Karpas-422 (cell line): Measurements from ENCODE around the gene IFT74. TPM values are rescaled to one million over a fixed set of nuclear protein-coding genes. Genes with fewer than 3 reads are reported as not detected.

ENCODE experiments used
- DNase-seq: peaks from one replicate; pipeline ENCODE4 v3.0.0-alpha.2; 2015
- H2AFZ ChIP-seq: fragments of 200-600 bp; sonication (generic); 2 replicates; pipeline ENCODE4 v1.6.1; 2014; ENCODE audit warnings: antibody characterized with exemption, low read length, mixed read lengths
- H3K27ac ChIP-seq: fragments of 200-600 bp; sonication (generic); 2 replicates; pipeline ENCODE4 v1.5.1; 2014; ENCODE audit warnings: mild to moderate bottlenecking, low read length, moderate library complexity
- H3K27me3 ChIP-seq: fragments of 200-600 bp; sonication (generic); 2 replicates; pipeline ENCODE4 v1.6.1; 2014; ENCODE audit warnings: low read length, mixed read lengths
- H3K36me3 ChIP-seq: fragments of 200-600 bp; sonication (generic); 2 replicates; pipeline ENCODE4 v1.6.1; 2014; ENCODE audit warnings: low read length, mixed read lengths; ENCODE audit not compliant: insufficient read depth
- H3K4me1 ChIP-seq: fragments of 200-600 bp; sonication (generic); 2 replicates; pipeline ENCODE4 v1.6.1; 2014; ENCODE audit warnings: mild to moderate bottlenecking, low read length, mixed read lengths
- H3K4me2 ChIP-seq: fragments of 200-600 bp; sonication (generic); 2 replicates; pipeline ENCODE4 v1.6.1; 2014; ENCODE audit warnings: low read length, low read depth, mild to moderate bottlenecking; ENCODE audit not compliant: poor library complexity, severe bottlenecking
- H3K4me3 ChIP-seq: fragments of 200-600 bp; sonication (generic); 2 replicates; pipeline ENCODE4 v1.5.1; 2014; ENCODE audit warnings: mild to moderate bottlenecking, antibody characterized with exemption, low read length, mixed read lengths
- H3K79me2 ChIP-seq: fragments of 200-600 bp; sonication (generic); 2 replicates; pipeline ENCODE4 v1.6.1; 2014; ENCODE audit warnings: mild to moderate bottlenecking, low read length, mixed read lengths
- H3K9ac ChIP-seq: fragments of 200-600 bp; sonication (generic); 2 replicates; pipeline ENCODE4 v1.6.0; 2014; ENCODE audit warnings: low read length
- H3K9me2 ChIP-seq: fragments of 200-600 bp; sonication (generic), shearing (Covaris generic); replicated peaks from 2 replicates; pipeline ENCODE4 v1.6.0; 2014; ENCODE audit warnings: mild to moderate bottlenecking, low read length, moderate library complexity; ENCODE audit not compliant: insufficient read depth
- H3K9me3 ChIP-seq: fragments of 300-700, 200-600 bp; sonication (generic); 2 replicates; pipeline ENCODE4 v1.6.1; 2014; ENCODE audit warnings: low read length, mixed read lengths
- H4K20me1 ChIP-seq: fragments of 200-600 bp; sonication (generic); 2 replicates; pipeline ENCODE4 v1.6.1; 2014; ENCODE audit warnings: mild to moderate bottlenecking, antibody characterized with exemption, low read length, low read depth; ENCODE audit not compliant: insufficient read depth
- total RNA-seq: library from RNA; depleted of rRNA; stranded (reverse); fragments of >200 nt; shearing (Covaris generic); gene quantifications from 2 replicates; pipeline ENCODE4 v1.2.3, GENCODE V29; 2014; ENCODE audit warnings: low replicate concordance; rRNA removed

IFT74 gene
- 25.8 and 29.3 TPM in 2 replicates for total RNA-seq

GRCh38 chr9:26955921-26956859 lies at the start of gene IFT74:
Gene IFT74 (plus strand): TSS chr9:26956412. CDS start chr9:26961968, 5,556 bp downstream.
- Histone ChIP-seq H3K79me2 (peaks cover 44% of the 10 kb centered on the region), H2AFZ (peak within 1 kb of the TSS; percentile 71), H3K9me2 (no peaks in the 10 kb centered on the region), H3K4me1 (peaks cover 33% of the 10 kb centered on the region), H3K9me3 (no peaks in the 10 kb centered on the region), H4K20me1 (no peaks in the 10 kb centered on the region), H3K4me2 (peak within 1 kb of the TSS; percentile 84), H3K4me3 (peak within 1 kb of the TSS; percentile 90), H3K27ac (peak within 1 kb of the TSS; percentile 83), H3K9ac (peak within 1 kb of the TSS; percentile 93), H3K27me3 (no peaks in the 10 kb centered on the region), H3K36me3 (no peaks in the 10 kb centered on the region)
- peak; percentile 99 for DNase-seq

GRCh38 chr9:26913138-26913668 lies 43.0 kb upstream of the IFT74 start:
- Histone ChIP-seq H3K4me1 (no peaks in the 10 kb centered on the region), H3K9me2 (no peaks in the 10 kb centered on the region), H3K36me3 (peaks cover 55% of the 10 kb centered on the region), H3K79me2 (peaks cover 19% of the 10 kb centered on the region), H2AFZ (no peak overlapping the region), H3K27ac (no peak overlapping the region), H4K20me1 (no peaks in the 10 kb centered on the region), H3K4me2 (no peak overlapping the region), H3K4me3 (no peak overlapping the region), H3K9me3 (no peaks in the 10 kb centered on the region), H3K27me3 (no peaks in the 10 kb centered on the region), H3K9ac (no peak overlapping the region)
- no peak for DNase-seq

GRCh38 chr9:26919698-26920097 lies 36.5 kb upstream of the IFT74 start:
- Histone ChIP-seq H3K9ac (no peak overlapping the region), H3K36me3 (peaks cover 84% of the 10 kb centered on the region), H3K9me2 (no peaks in the 10 kb centered on the region), H3K27me3 (no peaks in the 10 kb centered on the region), H3K27ac (no peak overlapping the region), H3K4me1 (no peaks in the 10 kb centered on the region), H4K20me1 (no peaks in the 10 kb centered on the region), H2AFZ (no peak overlapping the region), H3K79me2 (peaks cover 40% of the 10 kb centered on the region), H3K9me3 (no peaks in the 10 kb centered on the region), H3K4me3 (no peak overlapping the region), H3K4me2 (no peak overlapping the region)
- no peak for DNase-seq

- H3K9me3 ChIP-seq, result no peaks in the 10 kb centered on the region
- no peaks in the 10 kb centered on the region for H3K27me3 ChIP-seq
- H3K9me2 ChIP-seq, result no peaks in the 10 kb centered on the region
- peaks cover 62% of the 10 kb centered on the region for H3K79me2 ChIP-seq
- no peak overlapping the region for H2AFZ ChIP-seq
- DNase-seq, result no peak
- H3K4me1 ChIP-seq, result no peaks in the 10 kb centered on the region
- H3K4me3 ChIP-seq, result no peak overlapping the region
- H4K20me1 ChIP-seq, result no peaks in the 10 kb centered on the region
- H3K36me3 ChIP-seq, result peaks cover 69% of the 10 kb centered on the region
- H3K9ac ChIP-seq, result no peak overlapping the region
- H3K4me2 ChIP-seq, result no peak overlapping the region
- no peak overlapping the region for H3K27ac ChIP-seq
These were observed 30.6 kb upstream of the IFT74 start for GRCh38 chr9:26925609-26926008.

GRCh38 chr9:26928902-26929495 lies 27.2 kb upstream of the IFT74 start:
- Histone ChIP-seq H3K79me2 (peaks cover 73% of the 10 kb centered on the region), H3K4me3 (no peak overlapping the region), H3K4me2 (no peak overlapping the region), H3K9me3 (no peaks in the 10 kb centered on the region), H3K9me2 (no peaks in the 10 kb centered on the region), H3K9ac (no peak overlapping the region), H3K27ac (no peak overlapping the region), H3K4me1 (no peaks in the 10 kb centered on the region), H2AFZ (no peak overlapping the region), H3K36me3 (peaks cover 37% of the 10 kb centered on the region; the same call in 1 of the 2 replicates), H3K27me3 (no peaks in the 10 kb centered on the region), H4K20me1 (no peaks in the 10 kb centered on the region; the same call in 1 of the 2 replicates)
- no peak for DNase-seq

- Histone ChIP-seq H2AFZ (no peak overlapping the region), H3K79me2 (peaks cover 95% of the 10 kb centered on the region), H4K20me1 (no peaks in the 10 kb centered on the region; the same call in 1 of the 2 replicates), H3K27me3 (no peaks in the 10 kb centered on the region), H3K9me2 (no peaks in the 10 kb centered on the region), H3K9me3 (no peaks in the 10 kb centered on the region), H3K4me2 (no peak overlapping the region), H3K27ac (no peak overlapping the region), H3K36me3 (peaks cover 24% of the 10 kb centered on the region), H3K4me3 (no peak overlapping the region), H3K4me1 (no peaks in the 10 kb centered on the region), H3K9ac (no peak overlapping the region)
- no peak for DNase-seq
These were observed 20.4 kb upstream of the IFT74 start for GRCh38 chr9:26935847-26936246.

- Histone ChIP-seq H2AFZ (no peak overlapping the region), H3K9ac (no peak overlapping the region), H3K27me3 (no peaks in the 10 kb centered on the region), H3K4me2 (no peak overlapping the region), H3K36me3 (peaks cover 26% of the 10 kb centered on the region), H4K20me1 (no peaks in the 10 kb centered on the region; the same call in 1 of the 2 replicates), H3K4me3 (no peak overlapping the region), H3K9me2 (no peaks in the 10 kb centered on the region), H3K27ac (no peak overlapping the region), H3K4me1 (no peaks in the 10 kb centered on the region), H3K9me3 (no peaks in the 10 kb centered on the region), H3K79me2 (peaks cover 95% of the 10 kb centered on the region)
- DNase-seq, result no peak
These were observed 18.3 kb upstream of the IFT74 start for GRCh38 chr9:26937816-26938371.
